GM18517 (cell line): ENCODE data around the gene ALDH16A1.
A peak's percentile ranks its signal among the peaks of the same experiment; 100 is the strongest.

Experiments used
- ATAC-seq: cut with Tn5 transposase; IDR thresholded peaks from one replicate; pipeline ENCODE4 v1.9.1; 2021; ENCODE audit warnings: mild to moderate bottlenecking, moderate library complexity; ENCODE audit not compliant: unreplicated experiment

ALDH16A1 gene

GRCh38 chr19:49487277-49488045 is 34.4 kb downstream of the ALDH16A1 start, which contains the start of gene RPL13A:
Gene RPL13A, plus strand, starts transcription at chr19:49487608. Its CDS starts 22 bp downstream, at chr19:49487630.
- peak; percentile 90 for ATAC-seq

- ATAC-seq = no peak
Observed at GRCh38 chr19:49488046-49488862, 35.2 kb downstream of the ALDH16A1 start.

- no peak for ATAC-seq
Observed at GRCh38 chr19:49488863-49489537, 36.0 kb downstream of the ALDH16A1 start.

- no peak for ATAC-seq
Observed at GRCh38 chr19:49489601-49490167, 36.7 kb downstream of the ALDH16A1 start.

- no peak for ATAC-seq
Observed at GRCh38 chr19:49490287-49491029, 37.4 kb downstream of the ALDH16A1 start.

GRCh38 chr19:49491030-49491803 is 38.2 kb downstream of the ALDH16A1 start:
- ATAC-seq = no peak

GRCh38 chr19:49491804-49492572 is 39.0 kb downstream of the ALDH16A1 start:
- ATAC-seq = no peak

- no peak for ATAC-seq
Observed at GRCh38 chr19:49492573-49493405, 39.8 kb downstream of the ALDH16A1 start.

GRCh38 chr19:49496574-49497008 is 43.6 kb downstream of the ALDH16A1 start:
- no peak for ATAC-seq

- ATAC-seq = no peak
Observed at GRCh38 chr19:49497047-49497788, 44.2 kb downstream of the ALDH16A1 start.

- no peak for ATAC-seq
Observed at GRCh38 chr19:49497789-49498103, 44.7 kb downstream of the ALDH16A1 start.

- no peak for ATAC-seq
Observed at GRCh38 chr19:49498475-49498874, 45.5 kb downstream of the ALDH16A1 start.

- ATAC-seq = no peak
Observed at GRCh38 chr19:49499030-49499670, 46.1 kb downstream of the ALDH16A1 start.

GRCh38 chr19:49502866-49503581 is 50.0 kb downstream of the ALDH16A1 start:
- ATAC-seq = no peak

GRCh38 chr19:49503582-49503962 is 50.5 kb downstream of the ALDH16A1 start:
- no peak for ATAC-seq

- no peak for ATAC-seq
Observed at GRCh38 chr19:49506575-49507105, 53.6 kb downstream of the ALDH16A1 start.
